Measurements from ENCODE around the gene DBN1. TPM values are rescaled to one million over a fixed set of nuclear protein-coding genes. Genes with fewer than 3 reads are reported as not detected.
A peak's percentile ranks its signal among the peaks of the same experiment; 100 is the strongest.

Gene DBN1
- total RNA-seq, 1 donor from 2014 or later: 113 TPM

GRCh38 chr5:177476531-177477233 is 3.2 kb upstream of the DBN1 start:
- Mint-ChIP-seq H3K9me3 (no peaks in the 10 kb centered on the region), H3K27ac (peak overlapping the region; percentile 22), H3K27me3 (ENCODE audit: insufficient read depth, low read depth) (peaks cover 15% of the 10 kb centered on the region), H3K36me3 (peaks cover 5% of the 10 kb centered on the region), H3K4me3 (peak overlapping the region; percentile 57), H3K4me1 (peaks cover 46% of the 10 kb centered on the region)
- H3K27me3 ChIP-seq: no peaks in the 10 kb centered on the region
- no peak overlapping the region for H3K9ac ChIP-seq
- no peak overlapping the region for H3K27ac ChIP-seq
- H3K4me1 ChIP-seq: peaks cover 12% of the 10 kb centered on the region
- no peak overlapping the region for H3K4me3 ChIP-seq
- peaks cover 35% of the 10 kb centered on the region for H3F3A ChIP-seq (ENCODE audit: low read depth)
- H3K9me3 ChIP-seq (ENCODE audit: low read depth): no peaks in the 10 kb centered on the region
- TF ChIP-seq EZH2phosphoT487 (IDR thresholded peaks at IDR 0.05): no peak
- no peak for TF ChIP-seq EZH2 (IDR thresholded peaks at IDR 0.05)
- TF ChIP-seq CTCF (IDR thresholded peaks at IDR 0.05): no peak
- H2AFZ ChIP-seq (replicated peaks): no peak overlapping the region
- peaks cover 20% of the 10 kb centered on the region for H4K20me1 ChIP-seq (ENCODE audit: low read depth)
- no peaks in the 10 kb centered on the region for H3K36me3 ChIP-seq
- DNase-seq (ENCODE audit: low spot score): no peak
- H3K4me2 ChIP-seq: no peak overlapping the region
- H3K79me2 ChIP-seq (ENCODE audit: low read depth): peaks cover 13% of the 10 kb centered on the region

GRCh38 chr5:177475563-177476427 is 2.4 kb upstream of the DBN1 start:
- Mint-ChIP-seq H3K4me3 (peak overlapping the region; percentile 66), H3K36me3 (peaks cover 9% of the 10 kb centered on the region), H3K27me3 (ENCODE audit: insufficient read depth, low read depth) (peaks cover 16% of the 10 kb centered on the region), H3K4me1 (peaks cover 54% of the 10 kb centered on the region), H3K27ac (peak overlapping the region; percentile 55), H3K9me3 (no peaks in the 10 kb centered on the region)
- peaks cover 22% of the 10 kb centered on the region for H3K79me2 ChIP-seq (ENCODE audit: low read depth)
- H3K4me3 ChIP-seq: no peak overlapping the region
- no peak overlapping the region for H2AFZ ChIP-seq (replicated peaks)
- no peak overlapping the region for H3K9ac ChIP-seq
- peaks cover 39% of the 10 kb centered on the region for H3F3A ChIP-seq (ENCODE audit: low read depth)
- H3K4me2 ChIP-seq: no peak overlapping the region
- H3K9me3 ChIP-seq (ENCODE audit: low read depth): no peaks in the 10 kb centered on the region
- TF ChIP-seq CTCF (IDR thresholded peaks at IDR 0.05) (no peak), EZH2phosphoT487 (IDR thresholded peaks at IDR 0.05) (no peak), EZH2 (IDR thresholded peaks at IDR 0.05) (no peak)
- H3K36me3 ChIP-seq: no peaks in the 10 kb centered on the region
- H4K20me1 ChIP-seq (ENCODE audit: low read depth): peaks cover 29% of the 10 kb centered on the region
- no peak for DNase-seq (ENCODE audit: low spot score)
- peaks cover 21% of the 10 kb centered on the region for H3K4me1 ChIP-seq
- no peaks in the 10 kb centered on the region for H3K27me3 ChIP-seq
- H3K27ac ChIP-seq: no peak overlapping the region

DNA sequence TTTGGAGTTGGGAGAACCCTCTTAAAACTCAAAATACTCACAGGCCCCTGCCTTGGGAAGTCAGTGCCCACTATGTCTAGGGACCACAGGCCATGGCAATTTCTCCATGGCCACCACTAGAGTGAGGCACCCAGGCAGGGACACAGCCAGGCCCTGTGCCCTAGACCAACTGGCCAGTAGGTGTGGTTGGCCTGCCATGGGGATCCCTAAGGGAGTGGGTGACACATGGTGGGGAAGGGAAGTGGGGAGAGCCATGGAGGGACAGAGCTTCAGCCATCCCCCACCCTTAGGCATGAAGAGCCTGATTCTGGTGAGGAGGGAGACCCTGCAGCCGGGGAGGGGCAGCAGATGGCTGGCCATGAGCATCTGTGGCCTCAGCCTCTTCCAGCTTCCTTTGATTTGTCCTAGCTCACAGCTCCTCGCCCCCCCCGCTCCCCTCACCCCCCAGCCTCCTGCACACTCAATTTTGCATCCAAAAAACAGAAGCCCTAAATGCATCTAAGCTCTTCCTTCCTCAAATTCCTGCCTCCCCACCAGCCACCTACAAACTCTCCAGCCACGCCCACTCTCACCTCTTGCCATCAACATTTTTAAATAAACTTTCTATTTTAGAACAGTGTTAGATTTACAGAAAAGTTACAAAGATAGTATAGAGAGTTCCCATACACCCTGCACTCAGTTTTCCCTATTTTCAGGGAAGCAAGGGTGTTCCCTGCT is 1.6 kb upstream of the DBN1 start:
- Histone ChIP-seq H3K79me2 (ENCODE audit: low read depth) (peaks cover 30% of the 10 kb centered on the region), H3K36me3 (no peaks in the 10 kb centered on the region), H4K20me1 (ENCODE audit: low read depth) (peaks cover 31% of the 10 kb centered on the region), H2AFZ (replicated peaks) (no peak overlapping the region), H3K4me1 (peaks cover 29% of the 10 kb centered on the region), H3K4me2 (no peak overlapping the region), H3K27ac (no peak overlapping the region), H3K9ac (no peak overlapping the region), H3K9me3 (ENCODE audit: low read depth) (no peaks in the 10 kb centered on the region), H3K4me3 (no peak overlapping the region), H3K27me3 (no peaks in the 10 kb centered on the region), H3F3A (ENCODE audit: low read depth) (peaks cover 36% of the 10 kb centered on the region)
- TF ChIP-seq EZH2phosphoT487 (IDR thresholded peaks at IDR 0.05) (no peak), CTCF (IDR thresholded peaks at IDR 0.05) (no peak), EZH2 (IDR thresholded peaks at IDR 0.05) (no peak)
- Mint-ChIP-seq H3K9me3 (no peaks in the 10 kb centered on the region), H3K36me3 (peaks cover 13% of the 10 kb centered on the region), H3K27me3 (ENCODE audit: insufficient read depth, low read depth) (peaks cover 23% of the 10 kb centered on the region), H3K4me1 (peaks cover 61% of the 10 kb centered on the region), H3K4me3 (peak overlapping the region; percentile 83), H3K27ac (peak overlapping the region; percentile 55)
- DNase-seq (ENCODE audit: low spot score): no peak
